Fibroblast of skin of abdomen (primary cell): ENCODE data around the gene SPEM1.
"Not testable (repeated sequence)": the region's sequence is repeated elsewhere in the genome, so short reads cannot be mapped to it uniquely, and the experiment has no call there.

ENCODE experiments used
- DNase-seq: peaks from one replicate; pipeline ENCODE4 v3.0.0-alpha.2; 2013

SPEM1 gene

GRCh38 chr17:7440834-7441195 is 20.7 kb downstream of the SPEM1 start:
- peak; percentile 63 for DNase-seq

- DNase-seq, result peak; percentile 43
Observed at GRCh38 chr17:7441266-7441665, 21.1 kb downstream of the SPEM1 start.

GRCh38 chr17:7442142-7442541 is 22.0 kb downstream of the SPEM1 start:
- DNase-seq, result no peak

DNA sequence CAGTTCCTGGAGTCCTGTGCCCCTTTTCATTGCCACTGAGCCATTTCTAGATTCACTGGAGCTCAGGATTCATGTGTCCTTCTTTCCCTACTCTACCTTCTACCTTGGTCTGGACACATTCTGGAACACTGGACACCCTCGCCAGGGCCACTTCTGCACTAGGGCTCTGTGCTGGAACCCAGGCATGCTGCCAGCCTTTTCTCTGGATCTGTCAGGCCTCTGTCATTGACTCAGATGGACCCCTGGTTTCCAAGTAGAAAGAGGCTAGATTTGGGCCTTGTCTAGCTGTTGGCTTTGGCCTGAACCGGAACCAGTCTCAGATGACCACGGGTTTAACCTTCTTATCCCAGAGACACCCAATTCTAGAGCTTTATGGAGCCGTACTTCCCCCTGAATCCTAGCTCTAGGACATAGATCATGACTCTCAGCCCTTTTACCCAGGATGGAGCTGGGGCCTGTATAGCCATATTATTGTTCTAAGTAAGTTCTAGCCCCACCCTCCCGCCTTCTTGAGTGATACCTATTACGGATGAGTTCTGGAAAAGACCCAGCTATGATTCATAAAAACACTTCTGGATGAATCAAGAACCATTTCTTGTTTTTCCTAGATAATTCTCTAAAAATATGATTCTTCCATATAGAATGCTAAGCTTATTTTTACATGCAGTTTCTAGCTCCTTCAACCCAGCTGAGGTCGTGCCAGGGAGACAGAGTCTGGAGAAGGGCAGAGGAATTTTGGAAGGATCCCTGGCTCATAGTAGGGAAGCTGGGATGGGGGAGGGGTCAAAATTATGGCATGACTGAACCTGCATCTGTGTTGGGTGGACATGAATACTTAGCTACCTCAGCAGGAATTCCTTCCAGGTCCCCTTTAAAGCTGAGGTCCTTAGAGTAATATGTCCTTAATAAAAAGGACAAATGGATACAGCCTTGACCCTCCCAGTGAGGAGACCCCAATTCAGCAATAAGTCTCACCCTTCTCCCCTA is 23.7 kb downstream of the SPEM1 start:
- peak; percentile 53 for DNase-seq

GRCh38 chr17:7444682-7445618 is 24.8 kb downstream of the SPEM1 start, which contains the start of gene CHRNB1:
Gene CHRNB1 (plus strand): TSS chr17:7445061. CDS start chr17:7445128, 67 bp downstream.
- peak; percentile 11 for DNase-seq

GRCh38 chr17:7445619-7445968 is 25.5 kb downstream of the SPEM1 start:
- no peak for DNase-seq

- no peak for DNase-seq
Observed at GRCh38 chr17:7448461-7448860, 28.3 kb downstream of the SPEM1 start.

DNA sequence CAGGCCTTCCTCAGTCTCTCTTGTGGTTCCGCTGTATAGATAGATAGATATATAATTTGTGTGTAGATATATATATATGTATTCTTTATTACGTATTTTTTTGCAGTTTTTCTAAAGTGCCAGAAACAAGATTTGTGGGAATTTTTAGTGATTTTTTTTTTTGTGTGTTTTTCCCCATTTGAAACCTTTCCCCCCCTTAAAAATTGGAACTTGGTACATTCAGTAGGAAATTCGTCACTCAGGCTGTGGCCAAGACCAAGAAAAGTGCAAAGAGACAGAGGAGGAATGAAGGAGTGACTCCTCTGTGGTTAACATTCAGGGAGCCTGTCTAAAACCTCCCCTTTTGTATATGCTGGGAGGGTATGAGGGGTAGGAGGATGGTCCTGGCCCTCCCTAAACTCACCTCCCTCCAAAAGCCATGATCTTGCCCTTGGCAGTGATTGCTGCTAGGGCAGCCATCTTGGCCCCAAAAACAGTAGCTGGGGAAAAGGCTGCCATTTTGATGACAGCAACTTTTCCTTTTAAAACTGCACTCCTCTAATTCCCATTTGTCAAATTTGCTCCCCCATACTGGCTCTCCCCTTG is 39.9 kb downstream of the SPEM1 start:
- DNase-seq, result no peak

GRCh38 chr17:7460850-7461660 is 40.9 kb downstream of the SPEM1 start:
- DNase-seq, result no peak

DNA sequence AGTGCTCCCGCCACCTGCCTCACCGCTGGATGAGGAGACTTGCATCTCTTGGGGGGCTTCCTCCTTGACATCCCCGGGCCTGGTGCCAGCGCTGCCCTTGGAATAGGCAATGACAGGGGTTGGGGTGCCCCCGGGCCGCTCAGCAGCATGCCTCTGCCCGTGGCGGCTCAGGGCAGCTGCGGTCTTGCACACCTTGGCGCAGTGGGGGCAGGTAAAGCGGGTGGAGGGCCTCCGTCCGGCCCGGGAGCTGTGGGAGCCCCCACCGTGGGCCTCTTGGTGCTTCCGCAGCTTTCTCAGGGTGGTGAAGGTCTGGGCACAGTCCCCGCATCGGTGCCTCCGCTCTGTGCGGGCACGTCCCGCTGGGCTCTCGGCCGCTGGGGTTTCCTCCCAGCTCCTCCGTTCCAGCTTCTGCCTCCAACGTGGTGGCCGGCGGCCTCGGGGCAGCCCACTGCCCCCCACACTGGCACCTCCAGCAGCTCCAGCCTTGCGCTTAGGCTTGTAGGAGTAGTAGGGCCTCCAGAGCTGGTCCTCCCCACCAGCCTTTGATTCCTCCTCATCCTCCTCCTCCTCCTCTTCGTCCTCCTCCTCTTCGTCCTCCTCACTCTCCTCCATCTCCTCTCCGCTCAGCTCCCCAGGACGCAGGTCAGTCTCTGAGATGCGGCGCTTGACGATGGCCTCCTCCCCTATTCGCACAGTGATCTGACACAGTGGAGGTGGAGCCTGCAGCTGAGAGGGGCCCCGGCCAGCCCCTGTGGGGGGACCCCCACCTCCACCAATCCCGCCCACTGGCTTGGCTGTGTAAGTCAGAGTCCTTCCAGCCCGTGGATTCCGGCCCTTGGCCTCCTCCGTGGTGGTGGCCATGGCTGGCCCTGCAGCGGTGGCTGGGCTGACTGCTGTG is 42.6 kb downstream of the SPEM1 start:
- no peak for DNase-seq

- no peak for DNase-seq
Observed at GRCh38 chr17:7463372-7463846, 43.3 kb downstream of the SPEM1 start.

DNA sequence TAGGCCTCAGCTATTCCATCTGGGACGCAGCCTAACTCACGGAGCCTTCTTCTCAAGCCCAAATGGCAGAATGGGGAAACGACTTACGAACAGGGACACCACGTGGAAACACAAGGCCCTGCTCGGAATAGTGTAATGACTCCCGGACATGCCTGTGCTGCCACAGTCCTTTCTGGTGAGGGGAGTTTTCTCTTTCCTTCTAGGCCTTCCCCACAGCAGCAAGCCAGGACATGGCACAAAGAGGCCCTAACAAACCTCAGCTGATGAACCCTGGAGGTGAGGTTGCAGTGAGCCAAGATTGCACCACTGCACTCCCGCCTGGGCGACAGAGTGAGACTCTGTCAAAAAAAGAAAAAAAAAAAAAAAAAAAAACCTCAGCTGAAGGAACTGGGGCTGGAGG is 44.0 kb downstream of the SPEM1 start:
- DNase-seq, result no peak

GRCh38 chr17:7465597-7466275 is 45.6 kb downstream of the SPEM1 start:
- DNase-seq, result no peak

- DNase-seq, result no peak
Observed at GRCh38 chr17:7466318-7466638, 46.2 kb downstream of the SPEM1 start.

DNA sequence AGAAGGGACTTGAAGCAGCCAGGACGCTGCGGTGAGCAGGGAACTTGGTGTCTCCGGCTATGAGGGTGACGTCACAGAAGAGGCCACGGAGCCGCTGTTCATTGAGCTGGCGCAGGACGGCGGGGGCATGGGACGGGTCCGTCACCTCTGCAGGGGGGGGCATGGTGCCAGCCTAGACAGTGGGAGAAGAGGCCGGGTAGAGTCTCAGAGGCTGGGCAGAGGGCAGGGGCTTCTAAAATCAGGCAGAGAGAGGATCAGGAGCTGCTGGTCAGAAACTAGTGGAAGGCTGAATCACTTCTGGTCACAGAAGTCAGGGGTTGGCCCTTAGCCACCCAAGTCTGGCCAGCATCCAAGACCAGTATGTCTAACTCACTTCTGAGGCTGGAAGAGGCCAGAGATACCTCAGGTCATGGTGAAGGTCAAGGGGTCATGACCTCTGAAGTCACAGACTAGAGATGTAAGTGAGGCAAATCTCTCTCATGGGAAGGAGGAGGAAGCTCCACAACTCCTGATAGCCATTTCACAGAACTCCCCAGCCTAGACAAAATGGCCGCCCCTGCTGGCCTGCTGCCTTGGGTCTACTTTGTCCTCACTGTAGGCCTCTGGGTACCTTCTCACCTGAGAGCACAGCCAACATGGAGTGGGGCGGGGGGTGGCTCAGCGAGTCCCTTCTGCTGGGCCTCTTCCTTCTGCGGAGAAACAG is 46.7 kb downstream of the SPEM1 start:
- no peak for DNase-seq

DNA sequence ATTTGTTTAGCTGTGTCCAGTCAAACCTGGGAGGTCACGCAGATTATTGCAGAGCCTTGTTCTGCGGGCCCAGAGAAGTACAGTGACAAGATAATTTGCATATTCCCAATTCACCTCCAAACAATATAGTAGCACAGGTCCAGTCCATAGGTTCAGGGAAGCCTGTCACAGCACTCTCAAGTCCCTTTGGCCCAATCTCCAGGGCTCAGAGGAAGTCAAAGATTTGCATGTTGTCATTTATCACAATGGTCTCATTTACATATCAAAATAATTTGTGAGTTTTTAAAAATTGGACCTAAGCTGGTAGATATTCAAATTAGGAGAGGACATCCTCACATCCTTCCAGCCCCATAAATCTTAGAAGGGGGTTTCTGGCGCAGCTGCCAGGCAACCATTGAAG is 47.4 kb downstream of the SPEM1 start:
- DNase-seq, result no peak

GRCh38 chr17:7468290-7468689 is 48.2 kb downstream of the SPEM1 start:
- no peak for DNase-seq

DNA sequence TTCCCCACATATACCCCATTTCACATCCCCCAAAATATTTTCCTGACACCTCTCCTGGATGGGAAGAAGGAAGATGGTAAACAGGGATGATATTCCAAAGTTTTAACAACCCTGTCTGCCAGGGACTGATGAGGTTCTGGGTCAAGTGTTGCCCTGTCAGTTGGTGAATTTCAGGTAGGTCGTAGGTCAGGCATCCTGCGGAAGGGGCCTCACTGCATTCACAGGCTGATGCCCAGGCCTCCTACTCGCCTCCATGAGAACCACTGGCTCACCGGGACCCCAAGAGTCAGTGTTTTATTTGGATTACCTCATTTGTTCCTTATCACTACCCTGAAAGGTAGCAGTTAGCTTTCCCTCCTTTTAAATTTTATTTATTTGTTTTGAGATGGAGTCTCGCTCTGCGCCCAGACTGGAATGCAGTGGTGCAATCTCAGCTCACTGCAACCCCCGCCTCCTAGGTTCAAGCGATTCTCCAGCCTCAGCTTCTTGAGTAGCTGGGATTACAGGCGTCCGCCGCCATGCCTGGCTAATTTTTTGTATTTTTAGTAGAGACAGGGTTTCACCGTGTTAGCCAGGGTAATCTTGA is 48.8 kb downstream of the SPEM1 start:
- no peak for DNase-seq

DNA sequence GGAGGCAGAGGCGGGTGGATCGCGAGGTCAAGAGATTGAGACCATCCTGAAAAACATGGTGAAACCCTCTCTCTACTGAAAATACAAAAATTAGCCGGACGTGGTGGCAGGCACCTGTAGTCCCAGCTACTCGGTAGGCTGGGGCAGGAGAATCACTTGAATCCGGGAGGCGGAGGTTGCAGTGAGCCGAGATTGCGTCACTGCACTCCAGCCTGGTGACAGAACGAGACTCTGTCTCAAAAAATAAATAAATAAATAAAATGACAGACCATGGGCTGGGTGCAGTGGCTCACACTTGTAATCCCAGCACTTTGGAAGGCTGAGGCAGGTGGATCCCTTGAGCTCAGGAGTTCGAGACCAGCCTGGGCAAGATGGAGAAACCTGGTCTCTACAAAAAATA is 49.7 kb downstream of the SPEM1 start:
- DNase-seq, result not testable (repeated sequence)
